SK-N-SH (cell line): ENCODE results near the gene CCDC148.

ENCODE experiments used
- MAX ChIP-seq: IDR thresholded peaks from 2 replicates; pipeline ENCODE4 v1.4.0; 2012; ENCODE audit warnings: low read depth
- TF ChIP-seq, protein P1 (sequence below): fragments of 200-600 bp; sonication (generic); IDR thresholded peaks from 2 replicates; pipeline ENCODE4 v1.6.1; 2017; ENCODE audit warnings: antibody characterized with exemption, mild to moderate bottlenecking, moderate library complexity

DNA sequence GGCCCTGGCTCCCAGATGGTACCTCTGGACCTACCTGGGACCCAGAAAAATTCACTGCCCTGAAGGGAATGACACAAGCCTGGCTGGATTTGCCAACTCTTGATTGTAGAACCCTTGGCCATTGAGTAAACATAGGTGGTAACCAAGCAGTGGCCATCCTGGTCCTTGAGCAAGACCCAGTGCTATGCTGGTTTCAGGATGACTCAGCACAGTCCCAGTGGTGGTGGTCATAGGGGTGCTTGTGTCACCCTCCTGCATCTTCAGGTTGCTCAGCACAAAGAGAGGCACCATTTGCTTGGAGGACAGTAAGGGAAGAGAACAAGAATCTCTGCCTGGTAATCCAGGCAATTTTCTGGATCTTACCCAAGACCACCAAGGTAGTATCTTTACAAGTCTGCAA, 302.0 kb downstream of the CCDC148 start:
- TF ChIP-seq, protein P1, sequence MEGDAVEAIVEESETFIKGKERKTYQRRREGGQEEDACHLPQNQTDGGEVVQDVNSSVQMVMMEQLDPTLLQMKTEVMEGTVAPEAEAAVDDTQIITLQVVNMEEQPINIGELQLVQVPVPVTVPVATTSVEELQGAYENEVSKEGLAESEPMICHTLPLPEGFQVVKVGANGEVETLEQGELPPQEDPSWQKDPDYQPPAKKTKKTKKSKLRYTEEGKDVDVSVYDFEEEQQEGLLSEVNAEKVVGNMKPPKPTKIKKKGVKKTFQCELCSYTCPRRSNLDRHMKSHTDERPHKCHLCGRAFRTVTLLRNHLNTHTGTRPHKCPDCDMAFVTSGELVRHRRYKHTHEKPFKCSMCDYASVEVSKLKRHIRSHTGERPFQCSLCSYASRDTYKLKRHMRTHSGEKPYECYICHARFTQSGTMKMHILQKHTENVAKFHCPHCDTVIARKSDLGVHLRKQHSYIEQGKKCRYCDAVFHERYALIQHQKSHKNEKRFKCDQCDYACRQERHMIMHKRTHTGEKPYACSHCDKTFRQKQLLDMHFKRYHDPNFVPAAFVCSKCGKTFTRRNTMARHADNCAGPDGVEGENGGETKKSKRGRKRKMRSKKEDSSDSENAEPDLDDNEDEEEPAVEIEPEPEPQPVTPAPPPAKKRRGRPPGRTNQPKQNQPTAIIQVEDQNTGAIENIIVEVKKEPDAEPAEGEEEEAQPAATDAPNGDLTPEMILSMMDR = no peak
- no peak for TF ChIP-seq MAX
